ENCODE measurements around the gene TFEB.

Gene TFEB

GRCh38 chr6:41705311-41705995 lies 30.0 kb downstream of the TFEB start:
- Histone ChIP-seq H3K9me3 (ENCODE audit: control insufficient read depth, insufficient read depth, low read depth, low read length) (no peaks in the 10 kb centered on the region), H3K36me3 (ENCODE audit: control insufficient read depth in 2 of 2, insufficient read depth in 1 of 2, low read length in 2 of 2) (no peaks in the 10 kb centered on the region), H3K27ac (ENCODE audit: extremely low read depth, low read depth, low read length) (no peak overlapping the region), H3K4me1 (ENCODE audit: control insufficient read depth, insufficient read depth, low read length) (no peaks in the 10 kb centered on the region), H3K4me3 (ENCODE audit: low read depth, low read length) (no peak overlapping the region)
- TF ChIP-seq ZNF121 (tag by site-specific recombination; IDR thresholded peaks at IDR 0.05) = no peak
- no peak for TF ChIP-seq ZNF747 (tag by site-specific recombination; IDR thresholded peaks at IDR 0.05)
- no peak for TF ChIP-seq ZNF23 (tag by site-specific recombination; IDR thresholded peaks at IDR 0.05; ENCODE audit: borderline replicate concordance)
- TF ChIP-seq, protein P1, sequence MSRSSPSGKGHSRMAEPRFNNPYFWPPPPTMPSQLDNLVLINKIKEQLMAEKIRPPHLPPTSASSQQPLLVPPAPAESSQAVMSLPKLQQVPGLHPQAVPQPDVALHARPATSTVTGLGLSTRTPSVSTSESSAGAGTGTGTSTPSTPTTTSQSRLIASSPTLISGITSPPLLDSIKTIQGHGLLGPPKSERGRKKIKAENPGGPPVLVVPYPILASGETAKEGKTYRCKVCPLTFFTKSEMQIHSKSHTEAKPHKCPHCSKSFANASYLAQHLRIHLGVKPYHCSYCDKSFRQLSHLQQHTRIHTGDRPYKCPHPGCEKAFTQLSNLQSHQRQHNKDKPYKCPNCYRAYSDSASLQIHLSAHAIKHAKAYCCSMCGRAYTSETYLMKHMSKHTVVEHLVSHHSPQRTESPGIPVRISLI (tag by site-specific recombination; IDR thresholded peaks at IDR 0.05) = no peak
- TF ChIP-seq ZNF280C (tag by site-specific recombination; IDR thresholded peaks at IDR 0.05) = no peak
- TF ChIP-seq ZNF184 (tag by site-specific recombination; IDR thresholded peaks at IDR 0.05) = no peak
- no peak for TF ChIP-seq ZNF692 (tag by site-specific recombination; IDR thresholded peaks at IDR 0.05)
- no peak for TF ChIP-seq ZNF280D (tag by site-specific recombination; IDR thresholded peaks at IDR 0.05)
- no peak for TF ChIP-seq ZNF529 (tag by site-specific recombination; IDR thresholded peaks at IDR 0.05; ENCODE audit: insufficient replicate concordance)
- no peak for TF ChIP-seq ZFP37 (tag by site-specific recombination; IDR thresholded peaks at IDR 0.05)
- TF ChIP-seq, protein P2, sequence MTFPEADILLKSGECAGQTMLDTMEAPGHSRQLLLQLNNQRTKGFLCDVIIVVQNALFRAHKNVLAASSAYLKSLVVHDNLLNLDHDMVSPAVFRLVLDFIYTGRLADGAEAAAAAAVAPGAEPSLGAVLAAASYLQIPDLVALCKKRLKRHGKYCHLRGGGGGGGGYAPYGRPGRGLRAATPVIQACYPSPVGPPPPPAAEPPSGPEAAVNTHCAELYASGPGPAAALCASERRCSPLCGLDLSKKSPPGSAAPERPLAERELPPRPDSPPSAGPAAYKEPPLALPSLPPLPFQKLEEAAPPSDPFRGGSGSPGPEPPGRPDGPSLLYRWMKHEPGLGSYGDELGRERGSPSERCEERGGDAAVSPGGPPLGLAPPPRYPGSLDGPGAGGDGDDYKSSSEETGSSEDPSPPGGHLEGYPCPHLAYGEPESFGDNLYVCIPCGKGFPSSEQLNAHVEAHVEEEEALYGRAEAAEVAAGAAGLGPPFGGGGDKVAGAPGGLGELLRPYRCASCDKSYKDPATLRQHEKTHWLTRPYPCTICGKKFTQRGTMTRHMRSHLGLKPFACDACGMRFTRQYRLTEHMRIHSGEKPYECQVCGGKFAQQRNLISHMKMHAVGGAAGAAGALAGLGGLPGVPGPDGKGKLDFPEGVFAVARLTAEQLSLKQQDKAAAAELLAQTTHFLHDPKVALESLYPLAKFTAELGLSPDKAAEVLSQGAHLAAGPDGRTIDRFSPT (tag by site-specific recombination; IDR thresholded peaks at IDR 0.05) = no peak
- no peak for TF ChIP-seq ZNF223 (tag by site-specific recombination; IDR thresholded peaks at IDR 0.05)
- TF ChIP-seq ZNF394 (tag by site-specific recombination; IDR thresholded peaks at IDR 0.05; ENCODE audit: borderline replicate concordance) = no peak
- TF ChIP-seq ZNF621 (tag by site-specific recombination; IDR thresholded peaks at IDR 0.05) = no peak
- TF ChIP-seq, protein P3, sequence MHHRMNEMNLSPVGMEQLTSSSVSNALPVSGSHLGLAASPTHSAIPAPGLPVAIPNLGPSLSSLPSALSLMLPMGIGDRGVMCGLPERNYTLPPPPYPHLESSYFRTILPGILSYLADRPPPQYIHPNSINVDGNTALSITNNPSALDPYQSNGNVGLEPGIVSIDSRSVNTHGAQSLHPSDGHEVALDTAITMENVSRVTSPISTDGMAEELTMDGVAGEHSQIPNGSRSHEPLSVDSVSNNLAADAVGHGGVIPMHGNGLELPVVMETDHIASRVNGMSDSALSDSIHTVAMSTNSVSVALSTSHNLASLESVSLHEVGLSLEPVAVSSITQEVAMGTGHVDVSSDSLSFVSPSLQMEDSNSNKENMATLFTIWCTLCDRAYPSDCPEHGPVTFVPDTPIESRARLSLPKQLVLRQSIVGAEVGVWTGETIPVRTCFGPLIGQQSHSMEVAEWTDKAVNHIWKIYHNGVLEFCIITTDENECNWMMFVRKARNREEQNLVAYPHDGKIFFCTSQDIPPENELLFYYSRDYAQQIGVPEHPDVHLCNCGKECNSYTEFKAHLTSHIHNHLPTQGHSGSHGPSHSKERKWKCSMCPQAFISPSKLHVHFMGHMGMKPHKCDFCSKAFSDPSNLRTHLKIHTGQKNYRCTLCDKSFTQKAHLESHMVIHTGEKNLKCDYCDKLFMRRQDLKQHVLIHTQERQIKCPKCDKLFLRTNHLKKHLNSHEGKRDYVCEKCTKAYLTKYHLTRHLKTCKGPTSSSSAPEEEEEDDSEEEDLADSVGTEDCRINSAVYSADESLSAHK (tag by site-specific recombination; IDR thresholded peaks at IDR 0.05) = no peak
- TF ChIP-seq ZNF157 (tag by site-specific recombination; IDR thresholded peaks at IDR 0.05) = no peak
- TF ChIP-seq GLIS2 (tag by site-specific recombination; IDR thresholded peaks at IDR 0.05) = no peak
- TF ChIP-seq ZNF837 (tag by site-specific recombination; IDR thresholded peaks at IDR 0.05) = no peak
- no peak for TF ChIP-seq SP7 (tag by site-specific recombination; IDR thresholded peaks at IDR 0.05)
- TF ChIP-seq TCF7L2 (IDR thresholded peaks at IDR 0.05; ENCODE audit: borderline replicate concordance, low read depth, low read length) = no peak
- CTCF ChIA-PET = interaction anchor here (0.5 to 6.8 kb wide), 32 partner anchors 9 to 1279 kb away, joined by 3 to 73 read pairs (median 4); partner anchors contain the start of genes PPP2R5D, TFEB and TOMM6
- POLR2A ChIA-PET = interaction anchor here (0.6 to 1.3 kb wide), 4 partner anchors 10 to 345 kb away, joined by 3 read pairs; partner anchors contain the start of gene TAF8
